Spleen (tissue), 11 donors: ENCODE data around the gene ARL11. TPM values are rescaled to one million over a fixed set of nuclear protein-coding genes. Genes with fewer than 3 reads are reported as not detected.
A peak's percentile ranks its signal among the peaks of the same experiment; 100 is the strongest.

Source experiments
- DNase-seq: peaks from one replicate; pipeline ENCODE4 v3.0.0-alpha.2; 2020
- H3K27ac ChIP-seq, 8 donors: fragments of 200-600 bp; sonication (generic) in 7 of 8; 1 replicate in 4 of 8; 2 replicates in 4 of 8; pipeline versions ENCODE4 v1.5.0 to v1.8.0; 2016 to 2021; ENCODE audit warnings: inconsistent platforms in 4 of 8, mild to moderate bottlenecking in 4 of 8, moderate library complexity in 1 of 8
- H3K27me3 ChIP-seq, 7 donors: fragments of 200-600 bp; sonication (generic) in 6 of 7; replicated peaks in 1 of 7; 1 replicate in 4 of 7; 2 replicates in 3 of 7; pipeline versions ENCODE4 v1.5.0 to v1.8.0; 2016 to 2021; ENCODE audit warnings: inconsistent platforms in 3 of 7, mild to moderate bottlenecking in 1 of 7
- H3K36me3 ChIP-seq, 6 donors: fragments of 200-600 bp; sonication (generic) in 5 of 6; 1 replicate in 4 of 6; 2 replicates in 2 of 6; pipeline versions ENCODE4 v1.5.0 to v1.8.0; 2016 to 2021; ENCODE audit warnings: inconsistent platforms in 2 of 6
- H3K4me1 ChIP-seq, 6 donors: fragments of 200-600 bp; sonication (generic) in 5 of 6; 1 replicate in 3 of 6; 2 replicates in 3 of 6; pipeline versions ENCODE4 v1.5.0 to v1.8.0; 2016 to 2021; ENCODE audit warnings: inconsistent platforms in 3 of 6
- H3K4me3 ChIP-seq, 8 donors: fragments of 200-600 bp; sonication (generic) in 7 of 8; 1 replicate in 4 of 8; 2 replicates in 4 of 8; pipeline versions ENCODE4 v1.5.0 to v1.8.0; 2016 to 2021; ENCODE audit warnings: inconsistent platforms in 4 of 8, mild to moderate bottlenecking in 4 of 8, moderate library complexity in 2 of 8
- H3K9me3 ChIP-seq, 8 donors: fragments of 200-600 bp; sonication (generic) in 7 of 8; 1 replicate in 4 of 8; 2 replicates in 4 of 8; pipeline versions ENCODE4 v1.5.0 to v1.8.0; 2016 to 2021; ENCODE audit warnings: inconsistent platforms in 4 of 8
- POLR2A ChIP-seq, 3 donors: fragments of 450-650 bp; IDR thresholded peaks; one replicate each; pipeline ENCODE4 v1.5.1; 2017; ENCODE audit warnings: antibody characterized with exemption in 3 of 3, mild to moderate bottlenecking in 1 of 3
- POLR2AphosphoS5 ChIP-seq, 3 donors: sonication (generic); formaldehyde crosslinking; IDR thresholded peaks; one replicate each; pipeline ENCODE4 v1.5.1; 2017; ENCODE audit warnings: antibody characterized with exemption in 3 of 3
- WGBS, 5 donors: extraction: QIAGEN DNeasy Blood & Tissue Kit in 3 of 5; methylation state at CpG; one replicate each; pipeline versions ENCODE4 v1.1.5 to v1.1.7; 2013 to 2018; 5-methylcytosine and 5-hydroxymethylcytosine counted together
- intact Hi-C: fragments of 100-400 bp; cut with DNase I; formaldehyde crosslinking; loops from one replicate; pipeline ENCODE4 v1.15.0; 2023; ENCODE audit warnings: low total_unique reads
- polyA plus RNA-seq, 3 donors: library from polyadenylated mRNA; stranded (reverse); fragments of 200-250 nt; gene quantifications; one replicate each; pipeline ENCODE4 v1.2.1, GENCODE V29; 2013
- total RNA-seq, 7 donors: library from RNA; depleted of rRNA in 3 of 7; stranded (reverse); fragments of >200 nt in 3 of 7; fragmentation: NEBNext Ultra II Directional in 4 of 7; extraction: Animal tissue kit (Norgen Biotek cat#: 25700) in 4 of 7; gene quantifications; one replicate each; pipeline versions ENCODE4 v1.1.0 to v1.2.1, GENCODE V29; 2016 to 2021
- TF ChIP-seq, protein P1 (sequence below), 11 experiments: fragments of 200-600 bp in 7 of 11; fragments of 450-650 bp in 4 of 11; sonication (generic) in 4 of 11; IDR thresholded peaks in 8 of 11; conservative IDR thresholded peaks in 3 of 11; 1 replicate in 7 of 11; 2 replicates in 4 of 11; pipeline versions ENCODE4 v1.4.0 to v1.8.0; 2016 to 2021; ENCODE audit warnings: antibody characterized with exemption in 11 of 11, inconsistent platforms in 4 of 11, mild to moderate bottlenecking in 1 of 11
- donor health status: healthy with polysubstance abuse.
- donor health status: DM: no; HTN: no; CAD: no; lungs with moderate emphysema.
- donor health status: DM: no; HTN: no; CAD: no.
- donor health status: Bipolar disorder and iron deficiency.
- donor health status: healthy.
- donor health status: DM: no; HTN: no; CAD: no.
- donor health status: DM: yes; HTN: yes; CAD: no.

Gene ARL11
- total and polyA plus RNA-seq, 10 donors = 4.7 to 15.7 (median 11.6) TPM

DNA sequence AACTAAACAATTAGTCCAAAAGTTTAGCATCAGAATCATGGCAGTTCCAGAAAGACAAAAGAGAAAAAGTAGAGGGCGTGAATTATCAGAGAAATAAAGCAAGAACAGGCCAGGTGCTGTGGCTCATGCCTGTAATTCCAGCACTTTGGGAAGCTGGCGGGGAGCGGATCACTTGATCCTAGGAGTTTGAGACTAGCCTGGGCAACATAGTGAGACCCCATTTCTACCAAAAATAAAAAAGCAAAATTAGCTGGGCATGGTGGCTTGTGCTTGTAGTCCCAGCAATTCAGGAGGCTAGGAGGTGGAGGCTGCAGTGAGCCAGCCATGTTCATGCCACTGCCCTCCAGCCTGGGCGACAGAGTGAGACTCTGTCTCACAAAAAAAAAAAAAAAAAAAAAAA, 18.4 kb downstream of the ARL11 start:
- TF ChIP-seq POLR2AphosphoS5 (IDR thresholded peaks at IDR 0.05) (no peak), POLR2A (IDR thresholded peaks at IDR 0.05) (no peak)
- TF ChIP-seq, protein P1, sequence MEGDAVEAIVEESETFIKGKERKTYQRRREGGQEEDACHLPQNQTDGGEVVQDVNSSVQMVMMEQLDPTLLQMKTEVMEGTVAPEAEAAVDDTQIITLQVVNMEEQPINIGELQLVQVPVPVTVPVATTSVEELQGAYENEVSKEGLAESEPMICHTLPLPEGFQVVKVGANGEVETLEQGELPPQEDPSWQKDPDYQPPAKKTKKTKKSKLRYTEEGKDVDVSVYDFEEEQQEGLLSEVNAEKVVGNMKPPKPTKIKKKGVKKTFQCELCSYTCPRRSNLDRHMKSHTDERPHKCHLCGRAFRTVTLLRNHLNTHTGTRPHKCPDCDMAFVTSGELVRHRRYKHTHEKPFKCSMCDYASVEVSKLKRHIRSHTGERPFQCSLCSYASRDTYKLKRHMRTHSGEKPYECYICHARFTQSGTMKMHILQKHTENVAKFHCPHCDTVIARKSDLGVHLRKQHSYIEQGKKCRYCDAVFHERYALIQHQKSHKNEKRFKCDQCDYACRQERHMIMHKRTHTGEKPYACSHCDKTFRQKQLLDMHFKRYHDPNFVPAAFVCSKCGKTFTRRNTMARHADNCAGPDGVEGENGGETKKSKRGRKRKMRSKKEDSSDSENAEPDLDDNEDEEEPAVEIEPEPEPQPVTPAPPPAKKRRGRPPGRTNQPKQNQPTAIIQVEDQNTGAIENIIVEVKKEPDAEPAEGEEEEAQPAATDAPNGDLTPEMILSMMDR (IDR thresholded peaks at IDR 0.05 in 8 of 11, conservative IDR thresholded peaks at IDR 0.05 in 3 of 11) = no peak
- Histone ChIP-seq H3K9me3 (no peaks in the 10 kb centered on the region), H3K27ac (no peak overlapping the region), H3K4me3 (no peak overlapping the region), H3K27me3 (no peaks in the 10 kb centered on the region), H3K36me3 (no peaks in the 10 kb centered on the region), H3K4me1 (peaks cover 3 to 55% (median 29%) of the 10 kb centered on the region in 6 donors)
- 84 to 93% (median 88%) methylated on average over 4 of the region's 4 CpGs for WGBS, 5 donors
- no peak for DNase-seq
- intact Hi-C loops = no loop called here

DNA sequence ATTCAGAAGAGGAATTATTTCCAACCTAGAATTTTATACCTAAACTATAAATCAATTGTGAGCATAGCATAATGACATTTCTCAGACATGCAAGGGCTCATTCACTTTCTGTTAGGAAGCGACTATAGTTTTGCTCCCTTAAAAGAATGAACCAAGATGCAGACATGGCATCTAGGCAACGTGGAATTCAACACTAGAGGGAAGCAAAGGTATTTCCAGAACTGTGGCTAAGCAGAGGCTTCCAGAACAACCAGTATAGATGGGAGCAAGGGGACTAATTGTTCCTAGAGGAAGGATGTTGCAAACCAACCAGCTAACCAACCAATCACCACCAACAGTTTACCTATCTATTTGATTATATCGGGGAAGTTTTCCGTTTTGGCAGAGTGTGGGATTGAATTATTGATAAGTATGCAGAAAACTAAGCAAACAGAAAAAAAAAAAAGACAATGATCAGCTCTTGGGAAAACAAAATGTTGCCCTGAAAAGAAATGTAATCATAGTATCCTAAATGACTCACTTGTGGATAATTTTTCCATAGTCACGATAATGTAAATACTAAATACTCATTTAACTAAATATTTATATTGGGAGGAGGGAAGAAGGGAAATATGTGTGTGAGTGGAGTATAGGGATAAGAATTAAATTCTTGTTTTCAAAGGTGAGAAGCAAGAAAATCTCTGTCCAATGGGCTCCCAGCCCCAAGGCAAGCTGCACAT, 21.1 kb downstream of the ARL11 start:
- Histone ChIP-seq H3K36me3 (no peaks in the 10 kb centered on the region), H3K9me3 (no peaks in the 10 kb centered on the region), H3K4me1 (peaks cover 0 to 37% (median 12%) of the 10 kb centered on the region in 6 donors), H3K27me3 (no peaks in the 10 kb centered on the region), H3K27ac (no peak overlapping the region), H3K4me3 (no peak overlapping the region)
- whole genome bisulfite sequencing, 5 donors = 67 to 79% (median 72%) methylated on average over 5 of the region's 5 CpGs
- TF ChIP-seq POLR2AphosphoS5 (IDR thresholded peaks at IDR 0.05) (no peak), POLR2A (IDR thresholded peaks at IDR 0.05) (no peak)
- TF ChIP-seq, protein P1 (IDR thresholded peaks at IDR 0.05 in 8 of 11, conservative IDR thresholded peaks at IDR 0.05 in 3 of 11) = no peak
- intact Hi-C loops = no loop called here
- DNase-seq = no peak

DNA sequence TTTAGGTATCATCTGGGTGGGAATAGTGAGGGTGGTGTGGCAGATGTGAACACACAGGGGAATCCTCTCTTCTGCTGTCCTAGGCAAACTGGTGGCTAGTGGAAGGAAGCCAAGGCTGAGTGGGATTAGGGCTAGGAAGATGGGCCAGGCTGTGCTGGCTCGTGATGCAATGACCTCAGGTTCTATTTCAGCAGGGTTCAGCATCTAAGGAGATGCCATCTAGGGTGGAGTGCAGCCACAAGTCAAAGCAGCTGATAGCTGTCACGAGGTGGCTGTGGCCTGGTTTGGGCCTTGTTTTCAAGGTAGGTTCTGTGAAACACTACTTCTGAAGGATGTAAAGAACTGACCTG, 21.6 kb downstream of the ARL11 start:
- H3K9me3 ChIP-seq = no peaks in the 10 kb centered on the region
- intact Hi-C loops = no loop called here
- H3K36me3 ChIP-seq = no peaks in the 10 kb centered on the region
- no peaks in the 10 kb centered on the region for H3K27me3 ChIP-seq
- H3K4me1 ChIP-seq = peaks cover 0 to 32% (median 11%) of the 10 kb centered on the region in 6 donors
- DNase-seq = no peak
- H3K27ac ChIP-seq = no peak overlapping the region
- no peak overlapping the region for H3K4me3 ChIP-seq
- TF ChIP-seq POLR2A (IDR thresholded peaks at IDR 0.05) = no peak
- no peak for TF ChIP-seq POLR2AphosphoS5 (IDR thresholded peaks at IDR 0.05)
- TF ChIP-seq, protein P1 (IDR thresholded peaks at IDR 0.05 in 8 of 11, conservative IDR thresholded peaks at IDR 0.05 in 3 of 11) = no peak
- 73 to 83% (median 82%) methylated on average over 2 of the region's 2 CpGs for WGBS, 5 donors

DNA sequence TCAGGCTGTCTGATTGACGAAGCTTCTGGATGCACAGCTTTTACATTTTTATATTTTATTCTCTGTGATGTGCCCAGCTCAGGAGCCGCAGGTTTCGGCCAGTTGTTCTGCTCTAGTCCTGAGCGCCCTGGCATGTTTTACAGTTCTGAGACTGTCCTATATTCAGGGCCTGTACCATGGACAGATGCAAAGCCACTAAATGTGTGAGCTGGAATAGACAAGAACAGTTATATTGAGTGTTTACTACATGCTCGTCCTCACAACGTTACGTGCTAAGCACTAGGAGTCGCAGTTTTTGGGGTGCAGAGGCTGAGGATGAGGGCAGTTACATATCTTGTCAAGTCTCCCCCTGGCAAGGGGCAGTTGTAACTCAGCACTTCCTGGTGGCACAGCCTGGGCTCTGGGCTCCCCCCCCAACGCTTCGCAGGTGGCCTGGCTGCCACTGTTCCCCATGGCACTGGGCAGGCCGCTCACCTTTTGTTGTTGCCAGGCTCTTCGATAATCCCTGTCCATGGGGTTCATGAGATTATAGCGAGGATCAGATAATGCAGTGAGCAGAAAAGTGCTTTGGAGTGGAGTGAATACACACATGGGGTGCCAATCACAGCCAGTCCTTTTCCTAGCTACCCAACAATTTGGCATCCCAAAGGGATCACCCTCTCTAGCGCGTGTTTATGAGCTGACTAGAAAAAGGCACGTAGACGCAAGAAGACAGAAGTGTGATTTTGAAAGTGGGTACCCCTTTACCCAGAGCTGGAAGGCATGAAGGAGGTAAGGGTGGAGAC, 23.5 kb downstream of the ARL11 start:
- H3K36me3 ChIP-seq = no peaks in the 10 kb centered on the region
- WGBS, 5 donors = 81 to 88% (median 84%) methylated on average over 16 to 17 of the region's 17 CpGs
- TF ChIP-seq POLR2AphosphoS5 (IDR thresholded peaks at IDR 0.05) (peak in 1 of 3 donors; percentile 14), POLR2A (IDR thresholded peaks at IDR 0.05) (no peak)
- TF ChIP-seq, protein P1 (IDR thresholded peaks at IDR 0.05 in 8 of 11, conservative IDR thresholded peaks at IDR 0.05 in 3 of 11) = no peak

More for the DNA sequence above, 23.5 kb downstream of the ARL11 start:
- no peaks in the 10 kb centered on the region for H3K27me3 ChIP-seq
- H3K4me3 ChIP-seq = no peak overlapping the region
- DNase-seq = no peak
- intact Hi-C loops = no loop called here
- H3K9me3 ChIP-seq = no peaks in the 10 kb centered on the region
- no peak overlapping the region for H3K27ac ChIP-seq
- peaks cover 0 to 13% (median 0%) of the 10 kb centered on the region in 6 donors for H3K4me1 ChIP-seq
